Femur (tissue), 1 donor: Measurements from ENCODE around the gene NATD1.

Source experiments
- DNase-seq: peaks from one replicate; pipeline ENCODE4 v3.0.0-alpha.2; 2017

The NATD1 gene, protein sequence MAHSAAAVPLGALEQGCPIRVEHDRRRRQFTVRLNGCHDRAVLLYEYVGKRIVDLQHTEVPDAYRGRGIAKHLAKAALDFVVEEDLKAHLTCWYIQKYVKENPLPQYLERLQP

GRCh38 chr17:21252796-21253645 is at the start of gene NATD1:
Gene NATD1 (minus strand): TSS chr17:21253410. CDS start chr17:21253264, 146 bp downstream.
- DNase-seq: peak; percentile 93

DNA sequence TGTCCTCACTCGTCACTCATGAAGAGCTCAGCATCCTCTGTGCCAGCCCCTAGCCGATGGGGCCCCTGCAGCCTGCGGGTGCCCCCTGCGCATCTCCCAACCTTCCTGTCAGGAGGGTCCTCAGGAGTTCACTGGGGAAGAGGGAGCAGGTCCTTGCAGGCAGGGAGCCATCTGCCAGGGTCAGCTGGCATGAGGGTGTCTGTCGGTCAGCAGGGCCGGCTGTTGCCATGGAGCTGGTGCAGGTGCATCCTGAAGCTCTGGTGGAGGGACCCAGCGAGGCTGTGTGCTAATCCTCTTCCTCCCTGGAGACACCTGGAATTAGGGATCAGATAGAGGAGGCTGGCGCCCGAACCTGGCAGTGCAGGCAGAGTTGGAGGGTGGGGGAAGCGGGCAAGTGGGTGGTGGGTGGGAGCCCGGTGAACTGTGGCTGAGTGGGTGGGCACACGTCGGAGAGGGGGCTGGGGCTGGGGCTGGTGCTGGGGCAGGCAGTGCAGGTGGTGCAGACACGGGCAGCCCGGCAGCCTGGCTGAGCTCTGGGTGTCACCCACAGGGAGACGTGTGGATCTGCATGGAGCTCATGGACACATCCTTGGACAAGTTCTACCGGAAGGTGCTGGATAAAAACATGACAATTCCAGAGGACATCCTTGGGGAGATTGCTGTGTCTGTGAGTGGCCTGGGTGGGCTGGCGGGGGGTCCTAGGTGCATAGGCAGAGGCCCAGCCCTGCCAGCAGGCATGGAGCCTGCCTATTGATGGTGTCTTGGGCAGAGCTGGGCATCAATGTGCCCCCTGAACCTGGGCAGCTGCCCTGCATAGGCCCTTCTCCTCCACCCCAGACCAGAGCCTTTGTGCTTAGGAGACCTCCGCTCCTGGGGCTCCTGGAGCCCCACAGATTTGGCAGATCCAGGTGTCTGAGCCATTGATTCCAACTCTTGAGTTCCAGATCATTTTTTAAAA is 48.7 kb upstream of the NATD1 start:
- no peak for DNase-seq

DNA sequence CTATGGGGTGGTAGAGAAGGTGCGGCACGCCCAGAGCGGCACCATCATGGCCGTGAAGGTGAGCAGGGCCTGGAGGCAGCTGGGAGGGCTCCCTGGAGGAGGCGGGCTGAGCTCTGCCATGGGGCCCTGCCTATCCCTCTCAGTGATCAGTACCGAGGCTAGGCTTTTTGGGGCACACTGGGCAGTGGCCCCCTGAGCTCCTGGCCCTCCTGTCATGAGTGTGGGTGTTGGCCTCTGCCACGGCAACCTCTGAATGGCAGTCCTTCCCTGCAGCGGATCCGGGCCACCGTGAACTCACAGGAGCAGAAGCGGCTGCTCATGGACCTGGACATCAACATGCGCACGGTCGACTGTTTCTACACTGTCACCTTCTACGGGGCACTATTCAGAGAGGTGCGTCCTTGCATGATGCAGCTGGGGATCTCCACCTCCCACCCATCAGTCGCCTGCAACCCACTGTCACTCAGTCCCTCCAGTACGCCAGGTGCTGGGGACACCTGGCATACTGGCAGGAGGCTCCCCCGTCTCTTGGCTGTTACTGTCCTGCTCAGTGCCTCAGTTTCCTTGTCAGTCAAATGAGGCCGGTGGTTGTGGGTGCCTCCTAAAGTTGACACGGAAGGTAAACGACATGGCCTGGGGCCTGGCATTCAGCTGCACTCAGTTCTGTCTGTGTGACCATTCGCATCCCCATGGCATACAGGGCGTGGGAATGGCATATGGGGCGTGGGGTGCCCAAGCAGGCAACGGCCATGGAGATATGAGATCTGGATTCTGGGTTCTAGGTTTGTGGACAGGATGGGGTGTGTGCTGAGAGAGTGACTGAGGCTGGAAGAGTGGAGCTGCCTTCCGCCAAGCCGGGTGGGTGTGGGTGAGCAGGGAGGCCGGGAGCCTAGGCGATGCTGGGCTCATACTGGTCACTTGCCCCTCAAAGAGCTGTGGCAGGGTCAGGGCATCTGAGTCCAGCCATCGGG is 47.7 kb upstream of the NATD1 start:
- DNase-seq: no peak

- DNase-seq: no peak
Observed at GRCh38 chr17:21299981-21300600, 46.9 kb upstream of the NATD1 start.

GRCh38 chr17:21298983-21299519 is 45.8 kb upstream of the NATD1 start:
- no peak for DNase-seq

DNA sequence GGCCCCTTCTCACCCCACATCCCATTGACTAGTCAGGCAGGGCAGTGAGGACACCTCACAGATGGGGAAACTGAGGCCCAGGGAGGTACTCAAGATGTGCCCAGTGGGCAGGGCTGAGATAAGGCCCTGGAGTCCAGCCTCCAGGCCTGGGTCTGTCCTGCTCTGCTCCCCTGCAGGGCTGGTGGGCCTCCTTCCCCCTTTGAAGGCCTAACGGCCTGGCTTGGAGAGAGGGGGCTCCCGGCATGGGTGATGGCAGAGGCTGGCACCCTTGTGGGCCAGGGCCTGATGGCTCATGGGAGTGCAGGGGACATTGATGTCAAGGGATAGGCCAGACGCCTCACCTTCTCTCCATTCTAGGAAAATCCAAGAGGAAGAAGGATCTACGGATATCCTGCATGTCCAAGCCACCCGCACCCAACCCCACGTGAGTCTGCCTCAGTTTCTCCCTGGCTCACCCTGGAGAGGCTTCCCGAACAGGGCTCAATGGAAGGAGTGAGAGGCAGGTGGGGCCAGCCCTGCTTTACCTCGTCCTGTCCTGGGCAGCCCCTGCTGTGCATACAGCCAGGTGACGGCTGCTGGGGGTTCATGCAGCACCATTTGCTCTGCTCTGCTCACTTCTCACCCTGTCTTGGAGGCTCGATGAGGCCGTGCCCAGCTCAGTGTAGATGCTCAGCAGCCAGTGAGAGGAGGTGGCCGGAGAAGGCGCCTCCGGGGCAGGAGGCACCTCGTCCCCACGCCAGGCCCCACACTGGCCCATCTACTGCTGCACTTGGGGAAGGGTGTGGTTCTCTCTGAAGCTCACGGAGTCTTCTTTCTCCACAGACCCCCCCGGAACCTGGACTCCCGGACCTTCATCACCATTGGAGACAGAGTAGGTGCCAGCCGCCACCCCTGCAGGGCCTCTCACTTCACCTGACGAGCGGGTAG is 45.1 kb upstream of the NATD1 start:
- no peak for DNase-seq

DNA sequence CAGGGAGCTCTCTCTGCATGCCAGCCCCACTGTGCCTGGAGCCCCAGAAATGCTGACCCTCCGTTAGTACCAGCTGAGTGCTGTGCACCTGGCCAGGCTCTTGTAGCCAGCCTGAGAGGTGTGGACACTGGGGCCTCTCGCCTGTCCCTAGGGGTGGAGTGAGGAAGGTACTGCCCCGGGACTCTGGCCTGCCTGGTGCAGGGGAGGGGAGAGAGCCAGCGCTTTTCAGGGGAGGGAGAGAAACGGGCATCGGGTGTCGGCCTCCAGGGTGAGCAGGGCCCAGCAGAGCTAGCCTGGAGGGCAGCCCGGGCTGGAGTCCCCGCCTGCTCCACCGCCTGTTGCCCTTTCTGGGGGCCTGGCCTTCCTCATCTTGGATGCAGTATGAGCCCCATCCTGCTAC is 44.4 kb upstream of the NATD1 start:
- no peak for DNase-seq

- no peak for DNase-seq
Observed at GRCh38 chr17:21297026-21297520, 43.9 kb upstream of the NATD1 start.

GRCh38 chr17:21296097-21297025 is 43.2 kb upstream of the NATD1 start:
- DNase-seq: no peak

DNA sequence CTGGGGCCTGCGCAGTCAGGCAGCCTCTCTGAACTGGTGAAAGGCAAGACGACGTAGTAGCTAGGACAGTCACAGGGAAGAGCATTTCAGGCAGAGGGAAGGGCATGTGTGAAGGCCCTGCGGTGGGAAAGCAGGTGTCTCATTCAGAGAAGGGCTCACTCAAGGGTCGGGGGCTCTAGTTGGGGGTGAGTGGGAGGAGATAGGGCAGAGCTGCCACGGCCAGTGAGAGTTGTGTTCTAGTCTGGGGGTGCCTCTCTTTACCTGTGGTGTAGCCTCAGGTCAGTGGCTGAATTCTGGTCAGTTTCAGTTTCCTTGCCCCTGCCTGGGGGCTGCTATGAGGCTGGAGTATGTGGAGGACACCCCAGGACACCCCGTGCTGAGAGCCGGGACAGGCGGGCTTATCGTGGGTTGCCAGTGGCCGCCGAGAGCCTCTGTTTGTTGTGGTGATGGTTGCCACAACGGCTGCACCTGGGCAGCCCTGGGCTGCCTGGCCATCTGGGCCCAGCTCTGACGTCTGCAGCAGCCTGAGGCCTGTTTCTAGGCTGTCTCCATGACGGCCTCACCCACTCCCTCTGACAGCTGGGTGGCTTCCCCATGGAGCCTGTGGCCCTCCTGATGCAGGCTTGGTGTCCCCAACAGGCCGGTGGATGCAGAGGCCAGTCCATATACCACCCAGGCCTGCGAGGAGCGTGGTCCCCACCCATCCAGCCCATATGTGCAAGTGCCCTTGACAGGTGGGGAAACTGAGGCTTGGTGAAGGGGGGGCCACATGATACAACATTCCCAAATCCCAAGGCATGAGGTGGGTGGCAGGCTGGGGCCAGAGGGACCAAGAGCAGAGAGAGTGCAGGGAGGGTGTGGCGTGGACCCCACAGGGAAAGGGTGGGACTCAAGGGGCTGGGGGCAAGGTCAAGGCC is 42.1 kb upstream of the NATD1 start:
- DNase-seq: peak; percentile 76

- peak; percentile 28 for DNase-seq
Observed at GRCh38 chr17:21294321-21295035, 41.3 kb upstream of the NATD1 start.

DNA sequence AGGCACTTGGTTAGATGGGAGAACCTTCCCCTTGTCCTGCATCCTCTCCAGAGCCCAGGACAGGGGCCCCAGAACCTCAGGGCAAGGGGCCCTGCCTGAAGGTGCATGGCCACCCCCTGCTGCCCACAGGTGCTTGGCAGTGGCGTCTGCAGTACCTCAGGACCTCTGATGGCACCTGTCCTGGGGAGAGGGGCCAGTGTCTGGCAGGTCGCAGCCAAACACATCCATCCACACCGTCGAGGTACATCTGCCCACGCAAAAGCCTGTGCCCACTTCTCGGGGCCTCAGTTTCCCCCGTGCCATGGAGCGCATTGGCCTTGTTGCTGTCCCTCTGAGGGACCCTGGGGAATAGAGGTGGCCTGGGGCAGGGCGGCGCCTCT is 40.6 kb upstream of the NATD1 start:
- no peak for DNase-seq

DNA sequence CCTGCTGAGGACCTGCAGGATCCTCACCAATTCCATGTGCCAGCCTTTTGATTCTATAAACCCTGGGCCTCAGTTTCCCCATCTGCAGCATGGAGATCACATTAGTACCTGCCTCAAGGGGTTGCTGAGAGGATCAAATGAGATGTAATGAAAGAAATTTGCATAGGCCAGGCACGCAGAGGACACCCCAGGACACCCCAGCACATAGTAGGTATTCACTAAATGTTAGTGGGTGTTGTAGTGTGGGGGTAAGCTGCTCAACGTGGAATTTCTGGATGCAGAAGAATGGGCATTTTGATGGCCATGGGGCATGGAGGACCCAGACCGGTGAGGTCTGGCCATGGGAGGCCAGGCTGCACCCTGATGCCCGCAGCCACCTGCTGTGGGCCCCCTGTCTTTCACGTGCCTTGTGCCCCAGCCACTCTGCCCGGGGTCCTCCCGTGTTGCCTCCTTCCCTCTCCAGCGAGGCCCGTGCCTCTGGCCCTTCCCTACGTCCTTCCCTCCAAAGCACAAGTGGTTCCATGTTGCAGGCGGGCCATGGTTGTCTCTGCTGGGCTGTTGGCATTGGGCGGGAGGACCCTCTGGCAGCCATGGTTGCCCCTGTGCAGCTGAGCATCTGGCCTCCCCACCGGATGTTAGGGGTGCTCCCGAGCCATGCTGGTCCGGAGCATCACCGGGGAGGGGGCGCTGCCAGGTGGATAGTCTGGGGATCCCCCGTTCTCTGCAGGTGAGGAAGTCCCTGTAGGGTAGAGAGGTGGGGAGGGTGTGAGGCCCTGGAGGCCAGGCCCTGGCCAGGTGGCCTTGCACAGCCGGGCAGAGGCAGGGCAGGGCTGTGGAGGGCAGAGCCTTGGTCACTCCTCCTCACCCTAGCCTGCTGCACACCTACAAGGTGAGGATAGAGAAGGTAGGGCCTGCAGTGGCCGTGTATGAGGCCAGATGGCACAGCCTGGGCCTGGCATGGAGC is 39.9 kb upstream of the NATD1 start:
- DNase-seq: no peak

DNA sequence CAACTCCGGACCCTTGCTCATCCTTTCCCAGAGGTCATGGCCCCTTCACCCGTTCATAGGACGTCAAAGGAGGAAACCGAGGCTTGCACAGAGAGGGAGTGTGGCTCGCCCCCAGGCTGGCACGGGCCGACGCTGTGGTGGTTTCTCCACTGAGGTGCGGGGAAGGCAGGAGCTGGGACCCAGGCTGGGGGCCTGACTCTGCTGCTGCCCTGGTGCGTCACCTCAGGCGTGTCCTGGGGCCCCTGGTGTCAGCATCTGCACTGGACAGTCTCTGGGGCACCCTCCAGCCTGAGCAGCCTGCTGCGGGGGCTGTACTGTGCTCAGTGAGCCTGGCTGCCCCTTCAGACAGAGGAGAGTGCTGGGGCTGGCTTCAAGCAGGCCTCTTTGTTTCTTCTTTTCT is 38.7 kb upstream of the NATD1 start:
- no peak for DNase-seq

GRCh38 chr17:21291357-21291756 is 38.1 kb upstream of the NATD1 start:
- DNase-seq: no peak
